ENCODE results near the gene ASTN2. TPM values are rescaled to one million over a fixed set of nuclear protein-coding genes. Genes with fewer than 3 reads are reported as not detected.

The ASTN2 gene
- total RNA-seq, 1 donor from 2014 or later, result 2.3 TPM

DNA sequence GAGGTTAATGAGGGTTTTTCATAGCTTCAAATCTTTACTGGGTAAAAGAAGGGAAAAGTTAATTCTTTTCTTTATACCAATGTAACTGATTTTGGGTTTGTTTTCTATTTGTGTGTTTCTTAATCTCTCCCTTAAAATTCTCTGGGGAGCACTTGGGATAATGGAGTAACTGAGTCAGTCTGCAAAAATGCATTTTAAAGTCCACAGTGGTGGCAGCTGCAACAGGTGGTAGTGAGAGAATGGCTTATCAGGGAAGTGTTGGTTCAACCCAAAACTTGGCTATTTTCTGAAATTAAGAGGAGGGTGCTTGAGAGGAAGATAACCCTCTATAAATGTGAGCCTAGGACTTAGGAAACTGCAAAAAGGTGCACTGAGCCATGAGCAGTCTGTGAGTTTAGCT lies 39.9 kb upstream of the ASTN2 start:
- no peak overlapping the region for H3K27ac ChIP-seq
- intact Hi-C loops (cut with DNase I), result no loop called here
- no peaks in the 10 kb centered on the region for H3K27me3 ChIP-seq
- no peaks in the 10 kb centered on the region for H3K9me3 ChIP-seq
- TF ChIP-seq, protein P1, sequence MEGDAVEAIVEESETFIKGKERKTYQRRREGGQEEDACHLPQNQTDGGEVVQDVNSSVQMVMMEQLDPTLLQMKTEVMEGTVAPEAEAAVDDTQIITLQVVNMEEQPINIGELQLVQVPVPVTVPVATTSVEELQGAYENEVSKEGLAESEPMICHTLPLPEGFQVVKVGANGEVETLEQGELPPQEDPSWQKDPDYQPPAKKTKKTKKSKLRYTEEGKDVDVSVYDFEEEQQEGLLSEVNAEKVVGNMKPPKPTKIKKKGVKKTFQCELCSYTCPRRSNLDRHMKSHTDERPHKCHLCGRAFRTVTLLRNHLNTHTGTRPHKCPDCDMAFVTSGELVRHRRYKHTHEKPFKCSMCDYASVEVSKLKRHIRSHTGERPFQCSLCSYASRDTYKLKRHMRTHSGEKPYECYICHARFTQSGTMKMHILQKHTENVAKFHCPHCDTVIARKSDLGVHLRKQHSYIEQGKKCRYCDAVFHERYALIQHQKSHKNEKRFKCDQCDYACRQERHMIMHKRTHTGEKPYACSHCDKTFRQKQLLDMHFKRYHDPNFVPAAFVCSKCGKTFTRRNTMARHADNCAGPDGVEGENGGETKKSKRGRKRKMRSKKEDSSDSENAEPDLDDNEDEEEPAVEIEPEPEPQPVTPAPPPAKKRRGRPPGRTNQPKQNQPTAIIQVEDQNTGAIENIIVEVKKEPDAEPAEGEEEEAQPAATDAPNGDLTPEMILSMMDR (IDR thresholded peaks at IDR 0.05), result no peak
- no peaks in the 10 kb centered on the region for H3K4me1 ChIP-seq
- DNase-seq (ENCODE audit: low spot score in 2 of 2), result no peak
- H3K36me3 ChIP-seq, result no peaks in the 10 kb centered on the region
- no peak overlapping the region for H3K4me3 ChIP-seq

DNA sequence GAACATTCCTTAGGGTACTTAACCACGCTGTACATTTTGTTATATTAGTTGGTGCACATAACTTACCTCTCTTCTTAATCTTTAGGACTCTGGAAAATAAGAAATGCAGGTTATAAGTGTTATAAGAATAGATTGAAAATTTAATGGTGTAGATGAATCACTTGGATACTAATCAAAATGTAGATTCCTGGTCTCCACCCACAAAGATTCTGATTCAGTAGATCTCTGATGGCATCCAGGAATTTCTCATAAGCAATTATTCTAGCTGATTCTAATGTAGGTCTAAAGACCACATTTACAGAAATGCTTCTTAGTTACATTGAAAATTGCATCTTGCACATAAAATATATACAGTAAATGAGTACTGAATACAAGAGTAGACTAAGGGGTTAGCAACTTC lies 38.9 kb upstream of the ASTN2 start:
- Histone ChIP-seq H3K27ac (no peak overlapping the region), H3K36me3 (no peaks in the 10 kb centered on the region), H3K4me3 (no peak overlapping the region), H3K9me3 (no peaks in the 10 kb centered on the region), H3K4me1 (no peaks in the 10 kb centered on the region), H3K27me3 (no peaks in the 10 kb centered on the region)
- no peak for DNase-seq (ENCODE audit: low spot score in 2 of 2)
- TF ChIP-seq, protein P1 (IDR thresholded peaks at IDR 0.05), result no peak
- intact Hi-C loops (cut with DNase I), result no loop called here

DNA sequence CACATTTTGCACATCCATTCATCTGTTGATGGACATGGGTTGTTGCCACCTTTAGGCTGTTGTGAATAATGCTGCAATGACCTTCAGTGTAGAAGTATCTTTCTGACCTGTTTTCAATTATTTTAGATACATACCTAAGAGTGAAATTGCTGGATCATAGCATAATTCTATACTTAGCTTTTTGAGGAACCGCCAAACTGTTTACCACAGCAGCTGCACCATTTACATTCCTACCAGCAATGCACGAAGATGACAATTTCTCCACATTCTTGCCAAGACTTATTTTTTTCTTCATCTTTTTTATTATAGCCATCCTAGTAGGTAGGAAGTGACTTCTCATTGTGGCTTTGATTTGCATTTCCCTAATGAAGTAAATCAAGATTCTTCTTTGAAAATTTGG lies 36.5 kb upstream of the ASTN2 start:
- intact Hi-C loops (cut with DNase I), result no loop called here
- TF ChIP-seq, protein P1 (IDR thresholded peaks at IDR 0.05), result no peak
- no peaks in the 10 kb centered on the region for H3K36me3 ChIP-seq
- no peaks in the 10 kb centered on the region for H3K4me1 ChIP-seq
- no peak for DNase-seq (ENCODE audit: low spot score in 2 of 2)
- H3K9me3 ChIP-seq, result no peaks in the 10 kb centered on the region
- no peaks in the 10 kb centered on the region for H3K27me3 ChIP-seq
- H3K27ac ChIP-seq, result no peak overlapping the region
- H3K4me3 ChIP-seq, result no peak overlapping the region

DNA sequence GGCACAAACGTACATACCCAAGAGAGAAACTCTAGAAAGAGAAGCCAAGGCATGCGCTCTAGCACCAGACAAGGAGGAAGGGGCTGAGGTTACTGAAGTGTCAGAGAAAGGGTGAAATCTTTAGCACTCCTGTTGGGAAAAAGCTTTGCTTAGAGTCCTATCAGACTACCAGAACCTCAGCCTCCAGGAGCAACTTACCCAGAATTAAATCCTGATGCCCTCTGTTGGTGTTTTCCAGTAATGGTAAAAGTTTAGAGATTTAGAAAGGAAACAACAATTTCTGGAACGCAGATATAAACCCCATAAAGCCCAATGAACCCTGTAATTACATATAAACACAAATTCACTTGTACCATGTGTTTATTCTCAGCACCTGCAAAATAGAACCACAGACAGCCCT lies 33.2 kb upstream of the ASTN2 start:
- DNase-seq (ENCODE audit: low spot score in 2 of 2), result no peak
- H3K9me3 ChIP-seq, result no peaks in the 10 kb centered on the region
- H3K4me1 ChIP-seq, result no peaks in the 10 kb centered on the region
- intact Hi-C loops (cut with DNase I), result no loop called here
- no peak overlapping the region for H3K4me3 ChIP-seq
- H3K27me3 ChIP-seq, result no peaks in the 10 kb centered on the region
- H3K27ac ChIP-seq, result no peak overlapping the region
- TF ChIP-seq, protein P1 (IDR thresholded peaks at IDR 0.05), result no peak
- H3K36me3 ChIP-seq, result no peaks in the 10 kb centered on the region

DNA sequence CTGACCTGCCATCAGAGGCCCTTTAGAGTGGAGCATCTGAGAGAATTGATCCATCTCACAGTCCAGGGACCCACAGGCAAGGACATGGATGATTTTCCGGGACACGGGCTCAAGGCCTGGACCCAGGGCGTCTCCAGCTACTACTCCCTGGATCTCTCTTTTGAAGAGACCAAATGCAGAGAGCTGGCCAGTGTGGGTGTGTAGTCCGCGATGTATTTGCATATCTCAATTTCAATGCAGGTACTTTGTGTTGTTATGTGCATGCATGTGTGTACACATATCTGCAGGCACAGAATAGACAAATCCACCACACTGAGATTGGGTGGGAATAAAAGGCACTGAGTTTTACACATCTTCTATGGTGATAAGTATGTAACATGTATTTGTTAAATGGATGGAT lies 30.8 kb upstream of the ASTN2 start:
- Histone ChIP-seq H3K9me3 (no peaks in the 10 kb centered on the region), H3K27ac (no peak overlapping the region), H3K27me3 (no peaks in the 10 kb centered on the region), H3K4me3 (no peak overlapping the region), H3K4me1 (no peaks in the 10 kb centered on the region), H3K36me3 (no peaks in the 10 kb centered on the region)
- intact Hi-C loops (cut with DNase I), result no loop called here
- TF ChIP-seq, protein P1 (IDR thresholded peaks at IDR 0.05), result no peak
- no peak for DNase-seq (ENCODE audit: low spot score in 2 of 2)

DNA sequence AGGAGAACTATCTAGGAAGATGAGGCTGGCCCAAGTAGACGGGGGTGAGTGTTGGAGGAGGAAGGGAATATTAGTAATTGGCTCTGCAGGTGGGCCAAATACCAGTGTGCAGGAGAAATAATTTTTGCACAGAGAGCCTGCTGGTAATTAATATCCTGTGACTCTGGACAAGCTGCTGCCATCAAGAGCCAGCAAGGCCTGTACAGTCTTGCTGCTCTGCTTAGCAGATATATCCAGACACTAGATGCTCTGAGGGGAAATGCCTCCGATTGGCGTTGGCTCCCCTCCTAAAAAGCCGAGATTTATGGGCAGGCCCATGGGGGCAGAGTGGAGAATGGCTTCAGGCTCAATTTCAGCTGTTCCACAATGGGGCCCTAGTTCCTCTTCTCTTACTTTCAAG lies 29.6 kb upstream of the ASTN2 start:
- Histone ChIP-seq H3K4me3 (no peak overlapping the region), H3K4me1 (no peaks in the 10 kb centered on the region), H3K27ac (no peak overlapping the region), H3K9me3 (no peaks in the 10 kb centered on the region), H3K36me3 (no peaks in the 10 kb centered on the region), H3K27me3 (no peaks in the 10 kb centered on the region)
- DNase-seq (ENCODE audit: low spot score in 2 of 2), result no peak
- TF ChIP-seq, protein P1 (IDR thresholded peaks at IDR 0.05), result no peak
- intact Hi-C loops (cut with DNase I), result no loop called here

All from ascending aorta (tissue), 2 donors.